OCI-LY3 (cell line): ENCODE results near the gene KIAA1671.
"Not testable (repeated sequence)": the region's sequence is repeated elsewhere in the genome, so short reads cannot be mapped to it uniquely, and the experiment has no call there.

Experiments
- H2AFZ ChIP-seq: fragments of 200-600, 300-600 bp; shearing (Covaris generic); 2 replicates; pipeline ENCODE4 v1.6.0; 2014; ENCODE audit warnings: antibody characterized with exemption, low read depth, low read length
- H3K27ac ChIP-seq: fragments of 200-600, 300-600 bp; sonication (generic); 2 replicates; pipeline ENCODE4 v1.5.1; 2014; ENCODE audit warnings: mild to moderate bottlenecking, low read length, moderate library complexity, mixed read lengths
- H3K27me3 ChIP-seq: fragments of 200-600, 300-600 bp; sonication (generic); 2 replicates; pipeline ENCODE4 v1.6.1; 2014; ENCODE audit warnings: low read depth, low read length, mixed read lengths
- H3K36me3 ChIP-seq: fragments of 200-600, 300-600 bp; sonication (generic); replicated peaks from 2 replicates; pipeline ENCODE3; 2014; ENCODE audit warnings: low read depth, low read length, mixed read lengths
- H3K4me1 ChIP-seq: fragments of 300-600, 200-600 bp; sonication (generic); 2 replicates; pipeline ENCODE4 v1.6.1; 2014; ENCODE audit warnings: low read length, mixed read lengths
- H3K4me2 ChIP-seq: fragments of 200-600, 300-600 bp; sonication (generic); 2 replicates; pipeline ENCODE4 v1.6.1; 2014; ENCODE audit warnings: low read length, mixed read lengths
- H3K4me3 ChIP-seq: fragments of 300-600, 200-600 bp; sonication (generic); 2 replicates; pipeline ENCODE4 v1.5.1; 2014; ENCODE audit warnings: antibody characterized with exemption, mild to moderate bottlenecking, low read length, moderate library complexity
- H3K79me2 ChIP-seq: fragments of 300-600, 200-600 bp; shearing (Covaris generic); 2 replicates; pipeline ENCODE4 v1.6.1; 2014; ENCODE audit warnings: mild to moderate bottlenecking, low read length, mixed read lengths
- H3K9ac ChIP-seq: fragments of 300-600, 200-600 bp; shearing (Covaris generic); 2 replicates; pipeline ENCODE4 v1.6.0; 2014; ENCODE audit warnings: mild to moderate bottlenecking, low read length, moderate library complexity
- H3K9me3 ChIP-seq: fragments of 200-600, 300-600 bp; shearing (Covaris generic); 2 replicates; pipeline ENCODE4 v1.6.1; 2014; ENCODE audit warnings: low read length, mixed read lengths; ENCODE audit not compliant: insufficient read depth
- H4K20me1 ChIP-seq: fragments of 200-600, 300-600 bp; sonication (generic); 2 replicates; pipeline ENCODE4 v1.6.1; 2016; ENCODE audit warnings: low read length, mixed read lengths; ENCODE audit not compliant: insufficient read depth
- EZH2phosphoT487 ChIP-seq: fragments of 200-600 bp; shearing (Covaris generic); IDR thresholded peaks from 2 replicates; pipeline ENCODE4 v1.6.1; 2018; ENCODE audit warnings: antibody characterized with exemption, mixed run types, low read depth
- TF ChIP-seq, protein P1 (sequence below): fragments of 200-600, 300-600 bp; sonication (generic); IDR thresholded peaks from 2 replicates; pipeline ENCODE4 v1.5.1; 2014; ENCODE audit warnings: antibody characterized with exemption, low read length, low read depth

KIAA1671 gene

DNA sequence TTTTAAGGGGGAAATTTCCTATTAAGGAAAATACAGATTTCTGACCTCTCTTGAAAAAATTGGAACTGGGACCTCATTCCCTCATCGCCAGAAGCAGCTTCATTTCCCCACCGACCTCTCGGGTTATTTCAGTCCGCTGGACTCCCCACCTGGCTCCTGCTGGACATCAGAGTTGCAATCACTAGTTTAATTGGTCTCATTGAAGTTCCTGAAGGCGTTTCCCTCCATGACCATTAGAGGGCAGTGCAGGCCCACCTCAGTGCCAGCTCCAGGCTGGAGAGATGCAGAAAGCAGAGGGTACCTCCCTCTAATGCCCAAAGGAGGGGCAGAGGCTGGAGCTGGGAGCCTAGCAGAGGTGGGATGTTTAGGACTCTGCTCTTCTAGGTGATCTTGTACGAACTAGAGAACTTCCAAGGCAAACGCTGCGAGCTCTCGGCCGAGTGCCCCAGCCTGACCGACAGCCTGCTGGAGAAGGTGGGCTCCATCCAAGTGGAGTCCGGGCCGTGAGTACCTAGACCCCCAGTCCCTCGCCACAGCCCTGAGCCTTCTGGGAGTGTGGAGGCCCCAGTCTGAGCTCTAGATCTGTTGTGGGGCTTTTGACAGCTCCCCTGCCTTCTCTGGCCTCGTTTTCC lies 249.9 kb downstream of the KIAA1671 start:
- Histone ChIP-seq H4K20me1 (no peaks in the 10 kb centered on the region), H3K4me2 (peak overlapping the region; percentile 12), H3K27ac (no peak overlapping the region), H3K79me2 (no peaks in the 10 kb centered on the region), H3K4me3 (no peak overlapping the region), H3K4me1 (no peaks in the 10 kb centered on the region), H3K36me3 (no peaks in the 10 kb centered on the region), H3K27me3 (peaks cover 2% of the 10 kb centered on the region; the same call in 1 of the 2 replicates), H3K9me3 (no peaks in the 10 kb centered on the region), H2AFZ (no peak overlapping the region), H3K9ac (no peak overlapping the region)
- TF ChIP-seq EZH2phosphoT487 = no peak
- TF ChIP-seq, protein P1, sequence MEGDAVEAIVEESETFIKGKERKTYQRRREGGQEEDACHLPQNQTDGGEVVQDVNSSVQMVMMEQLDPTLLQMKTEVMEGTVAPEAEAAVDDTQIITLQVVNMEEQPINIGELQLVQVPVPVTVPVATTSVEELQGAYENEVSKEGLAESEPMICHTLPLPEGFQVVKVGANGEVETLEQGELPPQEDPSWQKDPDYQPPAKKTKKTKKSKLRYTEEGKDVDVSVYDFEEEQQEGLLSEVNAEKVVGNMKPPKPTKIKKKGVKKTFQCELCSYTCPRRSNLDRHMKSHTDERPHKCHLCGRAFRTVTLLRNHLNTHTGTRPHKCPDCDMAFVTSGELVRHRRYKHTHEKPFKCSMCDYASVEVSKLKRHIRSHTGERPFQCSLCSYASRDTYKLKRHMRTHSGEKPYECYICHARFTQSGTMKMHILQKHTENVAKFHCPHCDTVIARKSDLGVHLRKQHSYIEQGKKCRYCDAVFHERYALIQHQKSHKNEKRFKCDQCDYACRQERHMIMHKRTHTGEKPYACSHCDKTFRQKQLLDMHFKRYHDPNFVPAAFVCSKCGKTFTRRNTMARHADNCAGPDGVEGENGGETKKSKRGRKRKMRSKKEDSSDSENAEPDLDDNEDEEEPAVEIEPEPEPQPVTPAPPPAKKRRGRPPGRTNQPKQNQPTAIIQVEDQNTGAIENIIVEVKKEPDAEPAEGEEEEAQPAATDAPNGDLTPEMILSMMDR = peak; percentile 95

DNA sequence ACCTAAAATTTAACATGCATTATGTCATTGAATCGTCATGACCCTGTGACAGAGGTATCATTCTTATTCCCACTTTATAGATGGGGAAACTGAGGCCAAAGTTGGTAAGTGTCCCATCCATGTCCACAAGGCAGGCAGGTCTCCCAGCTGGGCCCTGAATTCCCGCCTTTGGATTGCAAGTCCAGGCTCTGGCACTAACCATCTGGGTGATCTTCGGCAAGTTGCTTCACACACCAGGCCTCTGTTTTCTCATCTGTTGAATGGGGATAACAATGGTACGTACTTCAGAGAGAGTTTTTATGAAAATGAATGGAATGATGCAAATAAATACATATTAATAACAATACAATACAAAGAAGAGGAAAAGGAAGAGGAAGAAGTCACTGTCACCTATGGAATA lies 250.6 kb downstream of the KIAA1671 start:
- H3K4me2 ChIP-seq = no peak overlapping the region
- H3K9ac ChIP-seq = no peak overlapping the region
- H3K79me2 ChIP-seq = no peaks in the 10 kb centered on the region
- no peaks in the 10 kb centered on the region for H3K9me3 ChIP-seq
- H3K4me3 ChIP-seq = no peak overlapping the region
- no peaks in the 10 kb centered on the region for H3K36me3 ChIP-seq
- peaks cover 2% of the 10 kb centered on the region; the same call in 1 of the 2 replicates for H3K27me3 ChIP-seq
- TF ChIP-seq, protein P1 = no peak
- no peak for TF ChIP-seq EZH2phosphoT487
- H3K27ac ChIP-seq = no peak overlapping the region
- H4K20me1 ChIP-seq = no peaks in the 10 kb centered on the region
- no peaks in the 10 kb centered on the region for H3K4me1 ChIP-seq
- H2AFZ ChIP-seq = no peak overlapping the region

DNA sequence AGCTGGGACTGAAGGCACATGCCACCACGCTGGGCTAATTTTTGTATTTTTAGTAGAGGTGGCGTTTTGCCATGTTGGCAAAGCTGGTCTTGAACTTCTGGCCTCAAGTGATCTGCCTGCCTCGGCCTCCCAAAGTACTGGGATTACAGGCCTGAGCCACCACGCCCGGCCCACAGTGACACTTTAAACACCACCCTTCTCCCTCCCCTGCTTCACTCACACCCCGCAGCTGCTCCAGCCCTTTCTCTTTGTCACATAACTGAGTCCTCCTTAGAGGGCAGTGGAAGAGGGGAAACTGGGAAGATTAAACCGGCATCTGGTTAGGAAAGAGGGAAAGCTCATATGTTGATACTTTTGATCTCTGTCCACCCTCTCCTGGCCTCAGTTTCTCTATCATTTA lies 252.0 kb downstream of the KIAA1671 start:
- not testable (repeated sequence) for H3K79me2 ChIP-seq, H2AFZ ChIP-seq, H3K9me3 ChIP-seq, H3K9ac ChIP-seq, H3K4me3 ChIP-seq, H3K27ac ChIP-seq, H4K20me1 ChIP-seq, H3K36me3 ChIP-seq, H3K4me2 ChIP-seq, H3K4me1 ChIP-seq, H3K27me3 ChIP-seq

DNA sequence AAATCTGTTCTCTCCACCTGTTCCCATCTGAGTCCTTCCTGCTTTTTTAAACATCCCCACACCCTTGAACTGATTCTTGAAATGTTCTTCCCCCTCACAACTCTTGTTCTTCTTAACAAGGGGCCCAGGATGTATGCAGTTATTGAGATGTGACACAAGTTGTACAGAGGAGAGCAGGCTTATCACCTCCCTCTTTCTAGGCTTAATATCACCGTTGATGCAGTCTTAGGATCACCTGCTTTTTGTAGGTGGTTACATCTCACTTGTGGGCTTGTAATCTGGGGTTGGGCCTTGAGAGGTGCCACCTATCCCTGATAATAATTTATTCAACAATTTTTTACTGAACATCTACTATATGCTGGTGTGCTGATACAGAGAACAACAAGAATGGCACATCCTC lies 253.3 kb downstream of the KIAA1671 start:
- Histone ChIP-seq H3K4me3 (no peak overlapping the region), H3K4me2 (no peak overlapping the region), H3K4me1 (no peaks in the 10 kb centered on the region), H3K27me3 (peaks cover 2% of the 10 kb centered on the region; the same call in 1 of the 2 replicates), H3K9me3 (no peaks in the 10 kb centered on the region), H3K79me2 (no peaks in the 10 kb centered on the region), H2AFZ (no peak overlapping the region), H3K36me3 (no peaks in the 10 kb centered on the region), H3K9ac (no peak overlapping the region), H4K20me1 (no peaks in the 10 kb centered on the region), H3K27ac (no peak overlapping the region)
- TF ChIP-seq EZH2phosphoT487 = no peak
- TF ChIP-seq, protein P1 = no peak
